DND-41 (cell line): ENCODE measurements around the gene KRT72.

Experiments used
- ATAC-seq: fragments of 200-7000 bp; cut with Tn5 transposase; 3 replicates; pipeline ENCODE4 v1.9.1; 2021; ENCODE audit warnings: low read depth; ENCODE audit not compliant: insufficient read depth
- DNase-seq: peaks from one replicate; pipeline ENCODE4 v3.0.0-alpha.2; 2020
- H2AFZ ChIP-seq: 2 replicates; pipeline ENCODE4 v1.6.0; 2012; ENCODE audit warnings: low read depth, low read length
- H3K27ac ChIP-seq: 2 replicates; pipeline ENCODE4 v1.5.1; 2012; ENCODE audit warnings: low read length, inconsistent platforms
- H3K27me3 ChIP-seq: fragments of 200-600 bp; sonication (generic); 2 replicates; pipeline ENCODE4 v1.6.0; 2012; ENCODE audit warnings: low read length, mild to moderate bottlenecking, inconsistent platforms; ENCODE audit not compliant: insufficient read depth, poor library complexity
- H3K36me3 ChIP-seq: 2 replicates; pipeline ENCODE4 v1.5.1; 2012; ENCODE audit warnings: low read length, inconsistent platforms; ENCODE audit not compliant: insufficient read depth
- H3K4me1 ChIP-seq: 2 replicates; pipeline ENCODE4 v1.5.1; 2012; ENCODE audit warnings: mild to moderate bottlenecking, low read length; ENCODE audit not compliant: insufficient read depth
- H3K4me2 ChIP-seq: 2 replicates; pipeline ENCODE4 v1.6.0; 2012; ENCODE audit warnings: mild to moderate bottlenecking, moderate library complexity, low read length, inconsistent platforms; ENCODE audit not compliant: insufficient read depth
- H3K4me3 ChIP-seq, 2 experiments: fragments of 200-600 bp in 1 of 2; shearing (Covaris generic) in 1 of 2; 2 replicates each; pipeline ENCODE4 v1.5.1; 2012 to 2016; ENCODE audit warnings: inconsistent platforms in 2 of 2, low read length in 2 of 2, mild to moderate bottlenecking in 2 of 2, low read depth in 1 of 2, moderate library complexity in 1 of 2
- H3K79me2 ChIP-seq: 2 replicates; pipeline ENCODE4 v1.6.0; 2012; ENCODE audit warnings: low read length, inconsistent platforms; ENCODE audit not compliant: insufficient read depth
- H3K9ac ChIP-seq: 2 replicates; pipeline ENCODE4 v1.6.0; 2012; ENCODE audit warnings: low read depth, mild to moderate bottlenecking, inconsistent platforms, low read length, moderate library complexity
- H3K9me3 ChIP-seq: 2 replicates; pipeline ENCODE4 v1.5.1; 2012; ENCODE audit warnings: low read length, moderate library complexity, mild to moderate bottlenecking, inconsistent platforms; ENCODE audit not compliant: insufficient read depth, severe bottlenecking
- H4K20me1 ChIP-seq: 2 replicates; pipeline ENCODE4 v1.6.0; 2012; ENCODE audit warnings: low read length; ENCODE audit not compliant: insufficient read depth
- CTCF ChIP-seq: IDR thresholded peaks from 2 replicates; pipeline ENCODE4 v1.5.1; 2012; ENCODE audit warnings: borderline replicate concordance, low read length, moderate library complexity, mild to moderate bottlenecking; ENCODE audit not compliant: poor library complexity, severe bottlenecking; ENCODE audit errors: extremely low read depth
- EZH2 ChIP-seq: IDR thresholded peaks from 3 replicates; pipeline ENCODE4 v1.6.1; 2012; ENCODE audit warnings: borderline replicate concordance, low read depth, mild to moderate bottlenecking, moderate library complexity, low read length, inconsistent platforms; ENCODE audit not compliant: severe bottlenecking

KRT72 gene

GRCh38 chr12:52630599-52631200 is 29.4 kb upstream of the KRT72 start:
- ATAC-seq (no peak), DNase-seq (no peak)
- Histone ChIP-seq H3K9ac (no peak overlapping the region), H3K4me2 (no peak overlapping the region), H3K27ac (no peak overlapping the region), H3K79me2 (no peaks in the 10 kb centered on the region), H2AFZ (no peak overlapping the region), H3K36me3 (no peaks in the 10 kb centered on the region), H3K4me3 (no peak overlapping the region), H3K4me1 (no peaks in the 10 kb centered on the region), H3K9me3 (no peaks in the 10 kb centered on the region), H3K27me3 (no peaks in the 10 kb centered on the region), H4K20me1 (peaks cover 7% of the 10 kb centered on the region; the same call in 1 of the 2 replicates)
- TF ChIP-seq EZH2 (no peak), CTCF (no peak)

- no peak for ATAC-seq
- no peak for DNase-seq
Observed at GRCh38 chr12:52630008-52630500, 28.8 kb upstream of the KRT72 start.

GRCh38 chr12:52629281-52630007 is 28.2 kb upstream of the KRT72 start:
- Histone ChIP-seq H3K79me2 (no peaks in the 10 kb centered on the region), H3K4me3 (no peak overlapping the region), H4K20me1 (peaks cover 7% of the 10 kb centered on the region; the same call in 1 of the 2 replicates), H3K9ac (no peak overlapping the region), H3K4me1 (no peaks in the 10 kb centered on the region), H3K27me3 (no peaks in the 10 kb centered on the region), H3K27ac (no peak overlapping the region), H2AFZ (no peak overlapping the region), H3K4me2 (no peak overlapping the region), H3K36me3 (no peaks in the 10 kb centered on the region), H3K9me3 (no peaks in the 10 kb centered on the region)
- ATAC-seq (no peak), DNase-seq (no peak)
- no peak for TF ChIP-seq EZH2
- TF ChIP-seq CTCF, result no peak

More at GRCh38 chr12:52630008-52630500, 28.8 kb upstream of the KRT72 start:
- H3K4me3 ChIP-seq, result no peak overlapping the region
- no peak overlapping the region for H2AFZ ChIP-seq
- no peaks in the 10 kb centered on the region for H3K27me3 ChIP-seq
- peaks cover 7% of the 10 kb centered on the region; the same call in 1 of the 2 replicates for H4K20me1 ChIP-seq
- no peak overlapping the region for H3K4me2 ChIP-seq
- TF ChIP-seq EZH2 (no peak), CTCF (no peak)
- no peaks in the 10 kb centered on the region for H3K9me3 ChIP-seq
- no peaks in the 10 kb centered on the region for H3K79me2 ChIP-seq
- no peaks in the 10 kb centered on the region for H3K36me3 ChIP-seq
- no peak overlapping the region for H3K9ac ChIP-seq
- H3K4me1 ChIP-seq, result no peaks in the 10 kb centered on the region
- H3K27ac ChIP-seq, result no peak overlapping the region
